CD4-positive, alpha-beta T cell treated with Interleukin-4 for 1 hour (primary cell): ENCODE data around the gene SLC7A10.
"Not testable (repeated sequence)": the region's sequence is repeated elsewhere in the genome, so short reads cannot be mapped to it uniquely, and the experiment has no call there.

Source experiments
- DNase-seq, 2 donors: peaks; one replicate each; pipeline ENCODE4 v3.0.0-alpha.2; 2020 to 2022

SLC7A10 gene

GRCh38 chr19:33201473-33201872 is 24.2 kb downstream of the SLC7A10 start:
- no peak for DNase-seq

DNA sequence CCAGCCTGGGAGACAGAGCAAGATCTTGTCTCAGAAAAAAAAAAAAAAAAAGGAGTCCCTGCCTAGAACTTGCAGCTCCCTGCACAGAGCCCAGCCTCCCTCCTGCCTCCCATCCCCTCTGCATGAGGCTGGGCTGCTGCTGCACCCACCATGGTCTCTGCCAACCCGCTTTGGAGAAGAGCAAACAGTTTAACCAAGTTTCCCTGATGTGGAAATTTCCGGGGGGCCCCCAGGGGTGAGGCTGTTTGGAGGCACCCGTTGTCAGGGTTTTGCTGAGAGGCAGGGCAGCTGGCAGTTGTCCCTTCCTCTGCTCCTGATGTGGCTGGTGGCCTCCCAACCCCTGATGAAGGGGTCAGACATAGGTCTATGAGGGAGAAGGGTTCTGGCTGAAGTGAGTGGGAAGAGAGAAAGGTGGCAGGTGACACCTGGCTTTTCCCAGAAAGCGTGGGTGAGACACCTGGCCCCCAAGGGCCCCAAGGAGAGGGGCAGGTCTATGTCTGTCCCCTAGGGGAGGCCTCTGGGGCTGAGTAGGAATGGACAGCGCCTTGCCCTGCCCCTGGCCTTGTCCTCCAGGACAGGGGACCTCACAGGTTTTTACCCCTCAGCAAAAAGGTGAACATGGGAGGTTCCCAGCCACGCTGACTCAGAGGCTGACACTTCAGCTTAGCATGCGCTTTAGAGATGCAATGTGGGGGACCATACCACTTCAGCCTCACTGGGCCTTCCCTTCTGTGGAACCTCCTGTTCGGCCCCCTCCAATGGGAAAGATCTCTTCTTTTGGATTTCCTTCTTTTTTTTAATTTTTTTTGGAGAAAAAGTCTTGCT is 26.0 kb downstream of the SLC7A10 start:
- no peak for DNase-seq

GRCh38 chr19:33198169-33198568 is 27.5 kb downstream of the SLC7A10 start:
- no peak for DNase-seq

DNA sequence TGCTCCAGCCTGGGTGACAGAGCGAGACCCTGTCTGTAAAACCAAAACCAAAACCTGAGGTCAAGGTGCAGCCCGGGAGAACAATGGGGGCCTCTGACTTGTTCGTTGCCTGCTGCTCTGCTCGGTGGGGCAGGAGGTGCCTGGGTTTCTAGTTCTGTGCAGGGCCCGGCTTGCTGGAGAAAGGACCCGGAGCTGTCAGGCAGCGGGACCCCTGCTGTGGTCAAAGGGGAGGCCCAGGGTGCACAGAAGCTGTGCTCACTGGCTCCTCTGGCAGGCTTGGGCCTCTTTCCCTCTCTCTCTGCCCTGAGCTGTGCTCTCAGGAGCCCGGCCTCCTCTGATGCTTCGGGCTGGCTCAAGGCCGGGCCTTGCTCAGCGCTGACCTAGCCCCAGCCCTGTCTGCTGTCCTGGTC is 28.1 kb downstream of the SLC7A10 start:
- DNase-seq = no peak

- DNase-seq = no peak
Observed at GRCh38 chr19:33196446-33197193, 29.0 kb downstream of the SLC7A10 start.

DNA sequence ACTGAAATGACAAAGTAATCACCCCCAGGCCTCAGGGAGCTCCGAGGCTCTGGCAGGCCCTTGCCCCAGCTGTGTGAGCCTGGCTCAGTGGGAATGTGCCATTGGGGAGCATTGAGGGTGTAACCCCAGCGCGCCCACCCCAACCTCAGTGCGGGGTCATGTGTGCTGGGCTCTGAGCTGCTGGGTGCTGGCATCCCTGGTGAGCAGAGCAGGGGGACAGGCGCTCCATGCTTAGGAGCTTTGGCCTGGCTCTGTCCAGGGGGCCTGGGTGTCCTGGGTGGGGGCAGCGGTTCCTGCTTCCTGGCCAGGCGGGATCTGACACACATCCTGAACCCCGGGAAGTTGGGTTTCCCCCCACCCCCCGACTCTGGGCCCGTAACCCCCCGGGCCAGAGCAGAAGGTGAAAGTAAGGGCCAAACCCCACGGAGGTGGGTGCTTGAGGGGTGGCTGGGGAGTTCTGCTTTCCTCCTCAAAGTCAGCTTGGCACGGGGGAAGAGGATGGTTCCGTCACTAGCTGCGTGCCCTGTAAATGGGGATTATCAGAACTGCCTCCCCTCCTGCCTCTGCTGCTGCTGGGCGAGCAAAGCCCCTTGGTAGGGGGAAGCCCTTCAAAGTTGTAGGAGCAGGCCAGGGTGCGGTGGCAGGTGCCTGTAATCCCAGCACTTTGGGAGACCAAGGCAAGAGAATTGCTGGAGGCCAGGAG is 29.9 kb downstream of the SLC7A10 start:
- no peak for DNase-seq

DNA sequence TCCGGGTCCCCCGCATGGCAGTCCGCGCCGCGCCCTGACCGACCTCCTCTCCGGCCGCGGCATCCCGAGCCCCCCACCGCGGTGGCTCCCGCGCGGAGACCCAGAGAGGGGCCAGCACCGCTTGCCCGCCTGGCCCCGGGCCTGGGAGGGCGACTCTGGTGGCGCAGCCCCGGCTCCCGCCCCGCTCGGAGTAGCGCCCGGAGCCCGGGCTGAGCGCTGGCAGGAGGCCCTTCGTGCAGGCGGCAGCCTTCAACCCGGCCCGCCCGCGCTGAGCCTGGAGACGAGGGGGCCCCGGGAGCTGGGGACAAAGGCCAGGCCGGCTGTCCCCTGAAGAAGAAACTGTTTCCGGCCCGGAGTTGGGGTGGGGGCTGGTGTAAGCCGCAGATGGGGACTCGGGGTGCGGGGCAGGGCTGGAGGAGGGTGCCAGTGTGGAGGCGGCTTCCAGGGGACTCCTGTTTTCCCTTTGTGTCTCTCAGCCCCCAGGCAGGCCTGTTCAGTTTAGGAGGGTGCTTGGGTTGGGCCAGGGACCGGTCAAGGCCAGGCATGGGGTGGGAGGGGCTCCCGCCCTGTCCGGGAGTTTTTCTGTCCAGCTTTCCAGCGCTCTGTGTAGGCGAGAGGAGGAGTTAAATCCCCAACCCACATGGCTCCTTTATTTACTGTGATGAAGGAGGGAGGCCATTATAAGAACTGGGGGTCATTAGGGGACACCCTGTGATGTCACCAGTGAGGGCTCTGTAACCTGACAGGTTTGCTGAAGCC is 30.6 kb downstream of the SLC7A10 start:
- DNase-seq = no peak

GRCh38 chr19:33194532-33194885 is 31.1 kb downstream of the SLC7A10 start:
- no peak for DNase-seq

GRCh38 chr19:33193865-33194362 is 31.7 kb downstream of the SLC7A10 start, which contains the start of gene LRP3:
Gene LRP3 (plus strand): TSS chr19:33194330. CDS start chr19:33194786, 456 bp downstream.
- DNase-seq = no peak

GRCh38 chr19:33193269-33193864 is 32.3 kb downstream of the SLC7A10 start:
- no peak for DNase-seq

DNA sequence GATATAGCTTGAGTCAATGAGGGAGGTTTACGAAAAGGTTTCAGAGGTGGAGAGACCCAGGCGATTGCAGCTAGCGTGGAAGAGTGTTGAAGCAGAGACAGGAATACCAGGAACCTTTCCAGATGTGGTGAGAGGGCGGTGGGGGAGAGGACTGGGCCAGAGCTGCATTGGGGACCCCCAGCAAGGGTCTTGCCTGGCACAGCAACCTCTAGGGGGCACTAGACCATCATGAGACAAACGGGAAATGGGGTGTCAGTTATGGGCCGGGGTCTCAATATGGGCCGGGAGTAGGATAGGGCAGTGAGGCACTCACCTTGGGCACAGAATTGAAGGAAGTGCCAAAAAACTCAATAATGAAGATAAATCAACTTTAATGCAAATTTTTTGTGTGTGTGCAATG is 33.6 kb downstream of the SLC7A10 start:
- DNase-seq = no peak

GRCh38 chr19:33191501-33191900 is 34.1 kb downstream of the SLC7A10 start:
- DNase-seq = no peak

- DNase-seq = not testable (repeated sequence)
Observed at GRCh38 chr19:33191092-33191491, 34.6 kb downstream of the SLC7A10 start.

GRCh38 chr19:33189453-33189852 is 36.2 kb downstream of the SLC7A10 start:
- DNase-seq = no peak

DNA sequence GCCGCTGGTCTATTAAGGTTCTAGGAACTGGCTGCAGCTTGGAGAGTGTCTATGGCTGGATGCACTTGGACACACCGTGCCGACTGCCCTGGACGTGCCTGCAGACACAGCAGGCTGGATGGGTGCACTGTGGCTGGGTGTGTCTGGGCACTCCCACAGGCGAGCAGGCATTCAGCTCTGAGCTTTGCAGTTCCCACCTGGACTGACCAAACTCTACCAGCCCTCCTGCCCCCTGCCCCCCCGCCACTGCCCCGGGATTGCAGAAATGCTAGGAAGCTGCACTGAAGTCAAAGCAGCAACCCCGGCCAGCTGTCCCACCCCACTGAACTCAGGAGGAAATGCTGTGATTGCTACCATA is 38.5 kb downstream of the SLC7A10 start:
- DNase-seq = no peak

DNA sequence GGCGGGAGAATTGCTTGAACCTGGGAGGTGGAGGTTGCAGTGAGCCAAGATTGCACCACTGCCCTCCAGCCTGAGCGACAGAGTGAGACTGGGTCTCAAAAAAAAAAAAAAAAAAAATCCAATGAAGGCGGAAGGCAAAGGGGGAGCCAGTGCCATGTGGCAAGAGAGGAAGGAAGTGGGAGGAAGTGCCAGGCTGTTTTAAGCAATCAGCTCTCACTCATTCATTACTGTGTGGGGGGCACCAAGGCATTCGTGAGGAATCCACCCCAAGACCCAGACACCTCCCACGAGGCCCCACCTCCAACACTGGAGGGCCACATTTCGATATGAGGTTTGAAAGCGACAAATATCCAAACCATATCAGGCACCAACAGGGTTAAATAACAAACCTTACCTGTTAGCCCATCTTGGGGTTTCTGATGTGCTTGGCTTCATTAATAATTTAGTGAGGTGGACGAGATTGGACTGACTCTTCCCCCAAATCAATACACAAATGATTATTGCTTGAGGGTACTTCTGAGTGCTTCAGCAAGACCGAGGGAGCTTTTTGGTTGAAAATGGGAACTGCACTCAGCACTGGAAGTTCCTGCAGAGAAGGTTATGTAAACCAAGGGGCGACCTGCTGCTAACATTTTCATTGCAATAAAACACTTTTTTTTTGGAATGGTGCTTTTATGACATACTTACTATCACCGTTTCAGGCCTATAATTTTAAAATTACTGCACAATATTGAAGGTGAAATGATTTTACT is 39.0 kb downstream of the SLC7A10 start:
- no peak for DNase-seq

DNA sequence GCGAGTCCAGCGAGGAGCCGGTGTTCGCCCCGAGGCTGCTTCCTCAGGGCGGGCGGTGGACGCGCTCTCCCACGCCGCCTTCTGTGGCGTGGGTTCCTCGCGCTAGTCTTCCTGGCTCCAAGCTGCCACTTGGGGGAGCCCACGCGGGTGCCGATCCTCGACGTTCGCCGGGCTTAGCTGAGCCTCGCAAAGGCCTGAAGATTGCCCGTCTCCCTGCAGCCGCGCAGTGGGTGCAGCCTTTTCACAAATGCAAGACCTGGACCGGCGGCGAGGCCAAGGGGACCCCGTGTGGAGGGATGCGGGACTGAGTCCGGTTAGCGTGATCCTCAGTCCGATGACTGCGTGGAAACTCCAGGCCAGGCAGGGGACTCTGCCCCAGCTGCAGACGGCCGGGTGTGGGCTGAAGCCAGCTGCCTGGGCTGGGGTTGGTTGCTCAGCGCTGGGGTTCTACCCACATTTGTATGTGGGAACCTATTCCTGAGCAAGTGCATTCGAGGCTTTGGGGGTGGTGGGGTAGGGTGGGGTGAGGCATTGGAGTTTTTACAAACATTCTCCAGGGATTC is 48.2 kb downstream of the SLC7A10 start:
- peak; percentile 86 to 87 for DNase-seq

DNA sequence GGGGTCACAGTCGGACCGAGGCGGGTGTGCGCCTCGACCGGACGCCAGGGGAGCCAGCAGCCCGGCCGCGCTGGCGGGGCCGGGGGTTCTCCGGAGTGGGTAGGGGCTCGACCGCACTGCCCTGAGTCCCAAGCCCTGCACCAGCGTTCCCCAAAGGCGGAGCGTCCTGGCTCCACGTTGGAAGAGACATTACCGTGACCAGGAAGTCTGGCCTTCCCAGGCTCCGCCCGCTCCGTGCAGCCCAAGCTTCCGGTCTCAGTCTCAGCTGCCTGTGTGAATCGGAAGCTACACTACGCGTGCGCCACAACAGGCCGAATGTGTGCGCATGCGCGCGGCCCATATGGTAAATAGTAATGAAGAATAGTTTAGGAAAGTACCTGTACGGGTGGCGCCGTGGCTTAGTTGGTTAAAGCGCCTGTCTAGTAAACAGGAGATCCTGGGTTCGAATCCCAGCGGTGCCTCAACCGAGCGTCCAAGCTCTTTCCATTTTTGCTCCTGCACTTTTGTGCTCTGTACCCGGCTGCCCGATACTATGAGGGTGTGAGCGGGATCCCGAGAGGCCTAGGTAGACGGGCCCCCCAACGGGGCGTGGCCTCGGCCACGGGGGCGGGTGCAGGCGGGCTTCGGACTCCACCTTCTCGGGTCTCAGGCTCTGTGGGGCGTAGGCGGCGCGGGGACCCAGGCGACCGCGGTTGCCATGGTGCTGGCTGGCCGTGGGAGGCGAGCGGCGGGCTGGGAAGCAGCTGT is 48.8 kb downstream of the SLC7A10 start:
- DNase-seq = peak; percentile 98 to 99

DNA sequence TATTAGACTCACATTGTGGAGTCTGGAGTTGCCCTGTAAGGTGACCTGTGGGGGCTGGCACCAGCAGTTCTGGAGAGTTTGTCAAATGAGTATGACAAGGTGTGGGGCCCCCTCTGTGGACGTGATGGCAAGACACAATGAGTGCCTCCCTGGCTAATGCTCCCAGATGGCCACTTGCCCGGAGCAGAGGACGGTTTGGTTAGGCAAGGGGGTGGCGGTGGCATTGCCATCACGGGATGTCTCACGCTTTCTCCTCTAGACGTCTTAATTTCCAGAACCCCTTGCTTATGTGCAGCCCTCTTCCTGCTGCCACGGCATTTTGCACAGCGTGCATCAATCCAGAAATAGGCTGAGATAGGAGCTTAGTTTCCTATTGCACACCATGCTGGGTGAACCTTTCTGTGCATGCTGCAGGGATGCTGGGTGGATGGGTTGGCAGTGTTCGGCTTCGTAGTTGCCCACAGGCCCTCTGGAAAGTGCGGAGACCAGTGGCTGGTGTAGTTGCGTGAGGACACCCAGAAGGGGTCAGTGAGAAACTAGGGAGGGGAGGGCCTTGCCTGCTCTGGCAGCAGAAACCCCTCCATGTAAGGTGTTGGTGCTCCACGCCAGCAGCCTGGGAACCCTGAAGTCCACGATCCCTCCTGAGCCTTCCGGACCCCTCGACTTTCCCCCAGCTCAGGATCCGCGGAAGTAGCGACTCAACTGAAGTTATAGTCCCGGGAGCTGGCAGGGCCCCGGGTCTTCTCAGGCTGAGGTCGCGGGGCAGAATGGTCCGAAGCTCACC is 49.6 kb downstream of the SLC7A10 start:
- peak in 1 of 2 donors; percentile 29 for DNase-seq
